Ascending aorta (tissue), 2 donors: Measurements from ENCODE around the gene BSG. TPM values are rescaled to one million over a fixed set of nuclear protein-coding genes. Genes with fewer than 3 reads are reported as not detected.

Experiments
- DNase-seq, 2 donors: peaks; one replicate each; pipeline ENCODE4 v3.0.0-alpha.2; 2019; ENCODE audit warnings: low spot score in 2 of 2
- H3K27ac ChIP-seq, 2 donors: fragments of 200-600 bp; sonication (generic); one replicate each; pipeline ENCODE4 v1.5.1; 2016 to 2017; ENCODE audit warnings: mild to moderate bottlenecking in 1 of 2
- H3K27me3 ChIP-seq: fragments of 200-600 bp; sonication (generic); one replicate; pipeline ENCODE4 v1.5.1; 2017
- H3K36me3 ChIP-seq, 2 donors: fragments of 200-600 bp; sonication (generic); one replicate each; pipeline ENCODE4 v1.5.1; 2016
- H3K4me1 ChIP-seq, 2 donors: fragments of 200-600 bp; sonication (generic); one replicate each; pipeline ENCODE4 v1.5.1; 2016 to 2017; ENCODE audit warnings: mild to moderate bottlenecking in 1 of 2
- H3K4me3 ChIP-seq, 2 donors: fragments of 200-600 bp; sonication (generic); one replicate each; pipeline ENCODE4 v1.5.1; 2016 to 2017; ENCODE audit warnings: mild to moderate bottlenecking in 1 of 2
- H3K9me3 ChIP-seq, 2 donors: fragments of 200-600 bp; sonication (generic); one replicate each; pipeline ENCODE4 v1.5.1; 2016
- intact Hi-C: fragments of 100-400 bp; cut with DNase I; formaldehyde crosslinking; loops from one replicate; pipeline ENCODE4 v1.15.1; 2023
- total RNA-seq: library from RNA; depleted of rRNA; stranded (reverse); fragments of >200 nt; gene quantifications from one replicate; pipeline ENCODE4 v1.1.0, GENCODE V29; 2016
- TF ChIP-seq, protein P1 (sequence below), 3 experiments: fragments of 200-600 bp in 2 of 3; fragments of 450-650 bp in 1 of 3; sonication (generic) in 2 of 3; IDR thresholded peaks; one replicate each; pipeline ENCODE4 v1.5.1; 2016 to 2019; ENCODE audit warnings: antibody characterized with exemption in 3 of 3, mild to moderate bottlenecking in 1 of 3, moderate library complexity in 1 of 3

Gene BSG
- total RNA-seq, 1 donor from 2014 or later: 647 TPM

GRCh38 chr19:555474-555808 lies 17.0 kb upstream of the BSG start:
- no peaks in the 10 kb centered on the region for H3K9me3 ChIP-seq

GRCh38 chr19:556611-557382 lies 15.6 kb upstream of the BSG start:
- Histone ChIP-seq H3K4me3 (no peak overlapping the region), H3K27me3 (peaks cover 5% of the 10 kb centered on the region), H3K27ac (no peak overlapping the region), H3K36me3 (no peaks in the 10 kb centered on the region), H3K4me1 (no peaks in the 10 kb centered on the region), H3K9me3 (no peaks in the 10 kb centered on the region)
- TF ChIP-seq, protein P1, sequence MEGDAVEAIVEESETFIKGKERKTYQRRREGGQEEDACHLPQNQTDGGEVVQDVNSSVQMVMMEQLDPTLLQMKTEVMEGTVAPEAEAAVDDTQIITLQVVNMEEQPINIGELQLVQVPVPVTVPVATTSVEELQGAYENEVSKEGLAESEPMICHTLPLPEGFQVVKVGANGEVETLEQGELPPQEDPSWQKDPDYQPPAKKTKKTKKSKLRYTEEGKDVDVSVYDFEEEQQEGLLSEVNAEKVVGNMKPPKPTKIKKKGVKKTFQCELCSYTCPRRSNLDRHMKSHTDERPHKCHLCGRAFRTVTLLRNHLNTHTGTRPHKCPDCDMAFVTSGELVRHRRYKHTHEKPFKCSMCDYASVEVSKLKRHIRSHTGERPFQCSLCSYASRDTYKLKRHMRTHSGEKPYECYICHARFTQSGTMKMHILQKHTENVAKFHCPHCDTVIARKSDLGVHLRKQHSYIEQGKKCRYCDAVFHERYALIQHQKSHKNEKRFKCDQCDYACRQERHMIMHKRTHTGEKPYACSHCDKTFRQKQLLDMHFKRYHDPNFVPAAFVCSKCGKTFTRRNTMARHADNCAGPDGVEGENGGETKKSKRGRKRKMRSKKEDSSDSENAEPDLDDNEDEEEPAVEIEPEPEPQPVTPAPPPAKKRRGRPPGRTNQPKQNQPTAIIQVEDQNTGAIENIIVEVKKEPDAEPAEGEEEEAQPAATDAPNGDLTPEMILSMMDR (IDR thresholded peaks at IDR 0.05): no peak
- no peak for DNase-seq
- intact Hi-C loops: no loop called here

More at GRCh38 chr19:555474-555808, 17.0 kb upstream of the BSG start:
- Histone ChIP-seq H3K27me3 (peaks cover 5% of the 10 kb centered on the region), H3K4me3 (no peak overlapping the region), H3K4me1 (no peaks in the 10 kb centered on the region), H3K36me3 (no peaks in the 10 kb centered on the region), H3K27ac (no peak overlapping the region)
- TF ChIP-seq, protein P1 (IDR thresholded peaks at IDR 0.05): no peak
- intact Hi-C loops: no loop called here
- no peak for DNase-seq

DNA sequence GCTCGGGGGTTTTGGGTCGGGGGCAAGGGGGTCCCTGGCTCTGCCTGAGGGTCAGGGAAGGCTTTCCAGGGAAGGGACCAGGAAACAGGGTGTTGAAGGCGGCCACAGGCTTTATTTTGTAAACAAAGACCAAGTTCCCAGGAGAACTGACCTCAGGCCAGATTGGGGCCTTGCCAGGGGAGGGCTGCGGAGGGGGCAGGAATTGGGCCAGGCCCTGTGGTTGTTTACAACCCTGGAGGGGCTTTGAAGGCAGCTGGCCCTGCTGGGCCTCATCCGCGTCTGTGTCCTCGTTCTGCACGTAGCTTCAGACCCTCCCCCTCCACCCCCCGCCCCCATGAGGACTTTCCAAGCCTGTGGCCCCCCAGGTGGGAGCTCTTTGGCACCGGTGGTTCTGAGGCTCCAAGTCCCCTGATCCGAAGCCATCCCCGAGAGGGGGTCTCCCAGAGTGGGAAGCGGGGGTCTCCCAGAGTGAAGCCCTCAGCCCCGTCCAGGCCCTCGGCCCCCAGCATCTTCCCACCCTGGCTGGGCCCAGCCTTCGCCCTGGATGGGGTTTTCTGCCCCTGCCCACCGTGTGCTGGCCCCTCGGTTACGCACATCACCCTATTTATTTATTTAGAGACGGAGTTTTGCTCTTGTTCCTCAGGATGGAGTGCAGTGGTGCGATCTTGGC lies 13.5 kb upstream of the BSG start:
- intact Hi-C loops: no loop called here
- DNase-seq: no peak

DNA sequence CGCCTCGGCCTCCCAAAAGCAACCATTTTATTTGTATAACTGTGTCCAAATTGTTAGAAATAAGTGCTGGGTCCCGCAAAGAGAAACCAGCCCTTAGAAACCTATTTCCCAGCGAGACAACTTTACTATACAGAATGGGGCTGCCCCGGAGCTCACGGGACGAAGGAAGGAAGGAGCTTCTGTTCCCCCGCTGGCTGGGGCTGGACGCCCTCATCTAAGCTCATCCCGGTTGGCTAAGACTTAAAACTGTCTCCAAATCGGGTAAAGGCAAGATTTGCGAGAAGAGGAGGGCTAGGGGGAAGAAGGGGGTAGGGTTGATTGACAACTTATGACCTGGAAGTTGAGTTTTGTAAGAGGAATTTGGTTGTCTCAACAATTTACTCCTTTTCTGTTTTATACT lies 12.3 kb upstream of the BSG start:
- DNase-seq: no peak
- no peaks in the 10 kb centered on the region for H3K36me3 ChIP-seq
- H3K4me1 ChIP-seq: no peaks in the 10 kb centered on the region
- peaks cover 5% of the 10 kb centered on the region for H3K27me3 ChIP-seq
- H3K9me3 ChIP-seq: no peaks in the 10 kb centered on the region
- intact Hi-C loops: no loop called here
- no peak overlapping the region for H3K27ac ChIP-seq
- no peak overlapping the region for H3K4me3 ChIP-seq
- TF ChIP-seq, protein P1 (IDR thresholded peaks at IDR 0.05): no peak

More for the DNA sequence above, 13.5 kb upstream of the BSG start:
- no peaks in the 10 kb centered on the region for H3K36me3 ChIP-seq
- no peak overlapping the region for H3K4me3 ChIP-seq
- H3K27ac ChIP-seq: no peak overlapping the region
- no peaks in the 10 kb centered on the region for H3K4me1 ChIP-seq
- peaks cover 5% of the 10 kb centered on the region for H3K27me3 ChIP-seq
- H3K9me3 ChIP-seq: no peaks in the 10 kb centered on the region
- TF ChIP-seq, protein P1 (IDR thresholded peaks at IDR 0.05): no peak

DNA sequence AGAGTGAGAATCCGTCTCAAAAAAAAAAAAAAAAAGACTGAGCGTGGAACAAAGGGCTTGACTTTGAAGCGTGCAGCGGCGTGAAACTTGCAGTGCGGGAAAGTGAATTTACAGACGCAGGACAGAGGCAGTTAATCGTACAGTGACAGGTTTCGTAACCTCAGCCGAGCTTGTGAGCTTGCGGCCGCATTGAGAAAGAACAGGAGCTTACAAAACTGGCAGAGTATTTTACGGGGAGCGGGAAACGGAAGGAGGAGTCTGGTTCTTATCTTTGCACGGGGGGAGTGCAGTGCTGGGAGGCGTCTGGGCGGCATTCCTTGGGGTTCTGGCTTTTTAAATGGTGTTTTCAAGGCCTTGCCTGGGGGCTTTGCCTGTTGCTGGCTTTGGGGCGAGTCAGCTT lies 6.0 kb upstream of the BSG start:
- intact Hi-C loops: no loop called here

More for the DNA sequence above, 6.0 kb upstream of the BSG start:
- Histone ChIP-seq H3K4me3 (no peak overlapping the region), H3K4me1 (peaks cover 0 to 7% of the 10 kb centered on the region in 2 donors), H3K36me3 (no peaks in the 10 kb centered on the region), H3K9me3 (no peaks in the 10 kb centered on the region), H3K27me3 (no peaks in the 10 kb centered on the region), H3K27ac (no peak overlapping the region)
- TF ChIP-seq, protein P1 (IDR thresholded peaks at IDR 0.05): no peak
- DNase-seq: no peak
